GM21737 (cell line): Measurements from ENCODE around the gene DNASE1L2.
"Not testable (repeated sequence)": the region's sequence is repeated elsewhere in the genome, so short reads cannot be mapped to it uniquely, and the experiment has no call there.

Source experiments
- ATAC-seq: cut with Tn5 transposase; IDR thresholded peaks from one replicate; pipeline ENCODE4 v1.9.1; 2021; ENCODE audit warnings: mild to moderate bottlenecking, moderate library complexity; ENCODE audit not compliant: unreplicated experiment

DNASE1L2 gene

DNA sequence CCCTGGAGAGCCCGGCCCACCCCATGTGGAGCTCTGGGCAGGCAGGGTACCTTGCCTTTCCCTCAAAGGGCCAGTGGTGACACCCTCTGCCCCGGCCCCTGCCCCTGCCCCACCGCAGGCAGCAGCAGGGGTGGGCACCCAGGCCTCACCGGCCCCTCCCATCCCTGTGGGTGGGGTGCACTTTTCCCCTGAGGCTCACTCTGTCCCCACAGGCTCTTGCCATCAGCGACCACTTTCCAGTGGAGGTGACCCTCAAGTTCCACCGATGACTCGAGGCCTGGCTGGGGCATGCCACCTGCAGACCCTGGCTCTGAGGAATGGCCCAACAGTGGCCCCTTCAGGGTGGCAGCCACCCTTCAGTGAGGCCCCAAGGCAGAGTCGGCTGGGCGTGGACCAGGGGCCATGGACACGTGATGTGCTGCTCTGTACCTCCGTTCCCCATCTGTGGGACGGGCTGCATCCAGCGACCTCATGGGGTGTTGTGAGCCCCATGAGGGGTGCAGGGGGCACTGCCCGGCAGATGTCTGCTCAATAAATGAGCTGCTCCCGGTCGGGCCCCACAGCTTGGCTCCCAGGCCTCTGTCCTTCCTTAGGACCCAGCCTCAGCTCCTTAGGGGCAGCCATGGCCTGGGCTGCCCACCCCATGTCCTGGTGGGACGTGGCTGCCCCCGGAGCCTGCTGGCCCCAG lies 2.0 kb downstream of the DNASE1L2 start:
- ATAC-seq = no peak

DNA sequence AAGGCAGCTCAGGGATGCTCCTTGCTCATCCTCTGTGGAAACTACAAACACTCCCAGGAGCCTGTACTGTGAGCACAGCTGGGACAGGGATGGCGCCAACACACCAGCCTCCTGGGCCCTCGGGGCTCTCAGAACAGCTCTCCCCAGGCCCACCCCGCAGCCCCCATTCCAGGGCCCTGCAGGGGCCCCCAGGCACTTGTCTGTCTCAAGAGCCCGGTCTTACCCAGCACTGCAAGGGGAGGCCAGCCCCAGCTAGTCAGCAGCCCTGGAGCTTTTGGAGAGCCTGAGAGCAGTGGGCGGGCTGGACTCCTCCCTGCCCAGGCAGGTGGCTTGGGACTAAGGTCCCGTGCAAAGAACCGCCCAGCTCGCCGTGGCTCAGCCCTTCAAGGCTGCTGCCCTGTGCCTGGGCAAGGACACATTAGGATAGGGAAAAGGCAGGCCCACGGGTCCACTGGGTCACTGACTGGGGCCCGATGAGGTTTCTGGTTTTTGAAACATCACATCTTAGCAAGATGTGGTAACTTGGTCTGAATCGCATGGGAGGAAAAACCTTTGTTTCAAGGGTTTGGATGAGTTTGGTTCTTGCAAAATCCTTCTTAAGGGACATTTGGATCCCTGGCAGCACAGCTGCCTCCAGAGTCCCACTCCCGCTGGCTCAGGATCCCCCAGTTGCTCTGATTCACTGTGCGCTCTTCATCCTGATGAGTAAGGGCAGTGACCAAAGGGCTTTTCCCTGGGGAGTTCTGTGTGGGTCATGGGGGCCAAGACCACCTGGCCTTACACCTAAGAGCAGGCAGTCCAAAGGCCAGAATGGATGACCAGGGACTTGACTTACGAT lies 2.8 kb downstream of the DNASE1L2 start:
- no peak for ATAC-seq

- not testable (repeated sequence) for ATAC-seq
Observed at GRCh38 chr16:2240331-2240730, 4.1 kb downstream of the DNASE1L2 start.

DNA sequence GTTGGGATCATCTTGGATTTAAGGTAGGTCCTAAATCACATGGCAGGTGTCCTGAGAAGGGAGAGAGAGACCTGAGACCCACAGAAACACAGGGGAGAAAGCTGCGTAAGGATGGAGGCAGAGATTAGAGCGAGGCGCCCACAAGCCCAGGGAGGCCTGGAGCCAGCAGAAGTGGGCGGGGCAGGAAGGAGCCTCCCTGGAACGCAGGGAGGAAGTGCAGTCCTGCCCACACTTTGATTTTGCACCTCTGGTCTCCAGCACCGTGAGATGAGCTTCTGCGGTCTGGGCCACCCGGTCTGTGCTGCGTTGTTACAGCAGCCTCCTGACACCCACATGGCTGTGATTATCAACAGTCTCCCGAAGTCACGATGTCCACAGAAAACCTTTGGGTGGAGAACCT lies 6.4 kb downstream of the DNASE1L2 start:
- no peak for ATAC-seq

DNA sequence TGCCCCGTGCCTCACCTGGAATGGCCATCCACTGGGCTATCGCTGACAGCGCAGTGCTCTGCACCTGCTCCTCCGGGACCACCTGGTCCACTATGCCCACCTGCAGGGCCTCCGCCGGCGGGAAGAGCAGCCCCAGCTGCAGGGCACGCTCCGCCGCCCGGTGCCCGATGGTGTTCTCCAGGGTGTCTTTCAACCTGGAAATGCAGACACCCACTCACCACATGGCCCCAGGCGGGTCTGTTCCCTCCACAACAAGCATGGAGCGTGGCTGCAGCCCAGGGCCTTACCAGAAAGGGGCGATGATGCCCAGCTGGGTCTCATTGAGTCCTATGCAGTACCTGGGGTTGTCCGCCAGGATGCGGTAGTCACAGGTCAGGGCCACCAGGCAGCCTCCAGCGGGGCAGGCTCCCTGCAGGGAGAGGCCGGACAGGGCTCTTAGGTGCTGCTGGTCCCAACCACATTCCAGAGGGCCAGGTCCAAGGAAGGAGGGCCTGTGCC lies 6.8 kb downstream of the DNASE1L2 start:
- ATAC-seq = no peak

GRCh38 chr16:2243781-2244180 lies 7.5 kb downstream of the DNASE1L2 start:
- no peak for ATAC-seq

- ATAC-seq = no peak
Observed at GRCh38 chr16:2244301-2244700, 8.1 kb downstream of the DNASE1L2 start.

DNA sequence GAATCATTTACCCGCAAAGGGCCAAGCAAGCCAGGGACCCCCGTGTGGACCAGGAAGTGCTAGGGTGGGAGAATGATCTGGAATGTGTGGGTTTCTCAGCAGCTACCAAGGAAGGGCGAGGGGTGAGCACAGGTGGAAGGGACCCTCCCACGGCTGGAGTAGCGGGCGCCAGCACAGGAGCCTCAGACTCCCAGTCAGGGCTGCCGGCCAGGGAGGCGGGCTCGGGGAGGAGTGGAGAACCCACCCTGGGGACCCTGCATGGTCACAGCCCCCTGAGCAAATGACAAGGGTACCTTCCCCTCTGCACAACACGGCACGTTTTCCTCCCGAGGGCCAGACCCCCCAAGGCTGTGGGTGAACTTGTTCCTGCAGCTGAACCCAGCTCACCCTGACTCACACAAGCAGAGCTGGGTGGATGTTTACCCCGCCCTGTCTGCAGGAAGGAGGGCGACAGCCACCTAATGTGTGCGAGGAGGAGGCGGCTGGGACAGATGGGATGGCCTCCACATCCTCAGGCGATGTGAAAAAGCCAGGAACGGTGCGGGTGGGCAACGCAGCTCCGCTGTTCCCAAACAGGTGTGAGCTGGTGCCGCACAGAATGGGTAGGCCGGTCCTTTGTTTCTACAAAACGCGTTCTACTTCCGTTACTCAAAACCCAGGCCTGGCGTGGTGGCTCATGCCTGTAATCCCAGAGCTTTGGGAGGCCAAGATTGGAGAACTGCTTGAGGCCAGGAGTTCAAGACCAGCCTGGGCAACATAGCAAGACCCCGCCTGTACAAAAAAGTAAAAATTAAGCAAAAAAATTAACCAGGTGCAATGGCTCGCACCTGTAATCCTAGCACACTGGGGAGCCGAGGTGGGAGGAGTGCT lies 8.9 kb downstream of the DNASE1L2 start:
- no peak for ATAC-seq

DNA sequence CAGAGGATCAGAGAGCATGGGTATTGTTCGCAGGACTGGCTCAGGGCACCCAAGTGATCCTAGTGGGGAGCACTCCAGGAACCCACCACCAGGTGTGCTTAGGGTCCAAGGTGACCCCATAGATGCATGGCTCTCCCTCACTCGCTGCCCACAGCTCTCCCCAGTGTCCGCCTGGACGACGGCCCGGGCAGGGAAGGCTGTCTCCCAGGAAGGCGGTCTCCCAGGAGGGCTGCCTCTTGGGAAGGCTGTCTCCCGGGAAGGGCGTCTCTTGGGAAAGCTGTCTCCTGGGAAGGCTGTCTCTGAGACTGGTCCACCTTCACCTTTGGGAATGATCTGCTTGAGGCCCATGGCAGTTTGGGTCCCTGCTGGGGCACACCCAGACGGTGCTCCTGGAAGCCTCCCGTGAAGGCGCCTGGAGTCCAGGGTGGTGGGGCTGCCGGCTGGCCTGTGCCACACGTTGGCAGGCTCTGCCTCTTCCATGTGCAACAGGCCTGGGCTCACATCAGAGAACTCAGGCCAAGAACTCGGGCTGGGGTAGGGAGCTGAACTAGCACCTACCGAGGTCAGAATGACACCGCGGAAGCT lies 10.1 kb downstream of the DNASE1L2 start:
- no peak for ATAC-seq

DNA sequence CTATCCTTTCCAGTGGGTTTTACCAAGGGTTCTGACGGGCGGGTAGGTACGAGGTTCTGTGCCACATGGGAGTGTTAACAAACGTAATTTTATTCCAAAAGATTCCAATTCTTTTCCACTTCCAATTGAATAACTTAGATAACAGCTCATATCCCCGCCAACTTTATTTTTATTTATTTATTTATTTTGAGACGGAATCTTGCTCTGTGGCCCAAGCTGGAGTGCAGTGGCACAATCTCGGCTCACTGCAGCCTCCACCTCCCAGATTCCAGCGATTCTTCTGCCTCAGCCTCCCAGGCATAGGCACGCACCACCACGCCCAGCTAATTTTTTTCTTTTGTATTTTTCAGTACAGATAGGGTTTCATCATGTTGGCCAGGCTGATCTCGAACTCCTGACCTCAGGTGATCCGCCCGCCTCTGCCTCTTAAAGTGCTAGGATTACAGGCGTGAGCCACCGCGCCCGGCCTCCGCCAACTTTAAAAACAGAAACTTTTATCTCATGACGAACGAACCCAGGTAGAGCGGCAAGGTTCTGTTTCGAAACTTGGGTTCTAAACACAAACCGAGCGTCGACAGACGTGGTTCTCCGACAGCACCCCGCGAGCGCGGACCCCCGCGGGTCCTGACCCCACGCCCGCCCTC lies 14.5 kb downstream of the DNASE1L2 start:
- no peak for ATAC-seq

DNA sequence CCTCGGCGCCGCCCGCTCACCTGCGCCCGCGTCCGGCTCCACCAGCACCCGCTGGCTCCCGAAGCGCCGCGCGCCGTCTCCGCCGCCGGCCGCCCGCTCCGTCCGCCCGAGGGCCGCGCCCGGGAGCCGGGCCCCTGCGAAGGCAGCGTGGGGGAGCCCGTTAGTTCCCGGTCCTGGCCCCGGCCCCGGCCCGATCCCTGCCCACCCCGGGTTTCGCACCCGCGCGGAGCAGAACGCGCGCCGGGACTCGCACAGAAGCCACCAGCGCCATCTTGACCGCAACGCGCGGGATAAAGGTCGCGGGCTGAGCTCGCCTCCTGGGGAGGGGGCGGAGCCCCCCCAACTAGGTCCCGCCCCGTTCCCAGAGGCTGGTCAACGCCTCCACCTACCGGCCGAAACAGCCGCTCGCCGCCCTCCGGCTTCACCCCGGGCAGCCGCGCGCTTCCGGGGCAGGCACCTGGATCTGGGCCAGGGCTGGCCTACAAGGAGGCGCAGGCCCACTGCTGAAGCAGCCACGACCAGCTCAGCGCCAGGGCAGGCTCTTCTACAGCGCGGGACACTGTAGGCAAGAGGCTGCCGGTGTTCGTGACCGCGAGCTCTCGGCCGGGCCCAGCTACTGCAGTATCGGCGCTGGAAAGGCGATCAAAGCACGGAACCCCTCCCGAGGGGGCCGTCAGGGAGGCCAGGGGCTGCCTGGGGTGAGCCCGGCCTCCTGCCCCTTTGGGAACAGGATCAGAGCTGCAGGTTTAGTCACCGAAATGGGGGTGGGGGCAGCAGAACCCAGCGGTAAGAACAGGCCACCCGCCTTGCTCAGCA lies 15.3 kb downstream of the DNASE1L2 start, which contains the start of gene ECI1:
TSS of gene ECI1 (minus strand) at position 292 of the 816 bp plus-strand sequence. CDS start at position 271, 21 bp downstream.
- peak; percentile 90 for ATAC-seq

- no peak for ATAC-seq
Observed at GRCh38 chr16:2252806-2253148, 16.5 kb downstream of the DNASE1L2 start.

DNA sequence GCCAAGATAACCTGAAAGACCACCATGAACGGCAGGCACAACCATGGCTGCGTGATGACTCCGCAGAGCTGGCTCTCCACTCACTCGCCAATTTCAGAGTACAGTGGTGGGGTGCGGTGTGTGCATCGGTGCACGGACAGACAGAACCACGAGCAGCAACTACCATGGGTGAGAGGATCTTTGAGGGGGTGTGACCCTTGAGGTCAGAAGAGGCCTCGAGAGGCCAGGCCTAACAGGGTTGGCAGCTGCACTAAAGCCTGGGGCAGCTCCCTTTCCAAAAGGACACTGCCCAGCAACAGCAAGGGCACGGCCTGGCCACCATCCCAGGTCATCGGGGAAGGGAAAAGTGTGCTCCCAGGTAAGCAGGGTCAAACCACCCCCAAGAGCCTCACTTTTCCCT lies 17.0 kb downstream of the DNASE1L2 start:
- no peak for ATAC-seq

GRCh38 chr16:2256531-2257140 lies 20.4 kb downstream of the DNASE1L2 start:
- no peak for ATAC-seq

DNA sequence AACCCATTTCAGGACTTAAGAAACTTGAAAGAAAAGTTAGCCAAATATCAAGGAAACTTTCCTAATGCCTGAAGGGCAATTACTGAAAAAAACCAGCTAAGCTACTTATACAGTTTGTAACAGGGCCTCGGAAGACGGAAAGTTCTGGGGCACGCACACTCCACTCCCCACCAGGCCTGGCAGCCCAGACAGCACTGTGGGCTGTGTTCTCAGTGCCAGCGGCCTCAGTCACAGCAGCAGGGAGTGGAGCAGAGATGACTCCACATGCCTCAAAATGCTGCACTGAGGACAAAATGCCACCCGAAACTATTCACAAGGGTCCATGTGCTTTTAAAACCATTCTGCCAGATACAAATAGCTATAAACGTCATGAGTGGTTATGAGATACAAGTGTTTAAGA lies 21.5 kb downstream of the DNASE1L2 start:
- no peak for ATAC-seq

DNA sequence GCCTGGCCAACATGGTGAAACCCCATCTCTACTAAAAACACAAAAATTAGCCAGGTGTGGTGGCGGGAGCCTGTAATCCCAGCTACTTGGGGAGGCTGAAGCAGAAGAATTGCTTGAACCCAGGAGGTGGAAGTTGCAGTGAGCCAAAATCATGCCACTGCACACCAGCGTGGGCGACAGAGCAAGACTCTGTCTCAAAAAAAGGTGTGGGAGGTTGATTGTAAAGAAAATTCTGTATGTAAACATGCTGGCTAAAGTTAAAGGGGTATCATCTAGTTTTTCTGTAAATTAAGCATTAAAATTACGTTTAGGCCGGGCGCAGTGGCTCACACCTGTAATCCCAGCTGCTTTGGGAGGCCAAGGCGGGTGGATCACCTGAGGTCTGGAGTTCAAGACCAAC lies 22.3 kb downstream of the DNASE1L2 start:
- not testable (repeated sequence) for ATAC-seq

DNA sequence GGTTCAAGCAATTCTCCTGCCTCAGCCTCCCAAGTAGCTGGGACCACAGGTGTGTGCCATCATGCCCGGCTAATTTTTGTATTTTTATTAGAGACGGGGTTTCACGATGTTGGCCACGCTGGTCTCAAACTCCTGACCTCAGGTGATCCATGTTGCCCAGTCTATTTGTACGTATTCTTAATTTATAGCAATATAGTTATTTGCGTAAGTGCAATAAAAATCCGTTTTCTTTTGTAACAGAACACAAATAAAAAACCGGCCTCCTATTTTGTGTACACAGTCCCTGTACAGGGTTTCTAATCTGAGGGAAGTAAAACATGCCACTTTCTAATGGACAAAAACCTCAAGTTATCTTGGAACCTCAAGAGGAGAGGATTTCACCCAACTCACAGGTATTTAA lies 24.0 kb downstream of the DNASE1L2 start:
- no peak for ATAC-seq

- ATAC-seq = not testable (repeated sequence)
Observed at GRCh38 chr16:2263026-2263425, 26.8 kb downstream of the DNASE1L2 start.

GRCh38 chr16:2266887-2267286 lies 30.6 kb downstream of the DNASE1L2 start:
- not testable (repeated sequence) for ATAC-seq
